Measurements from ENCODE around the gene SEMG2. TPM values are rescaled to one million over a fixed set of nuclear protein-coding genes. Genes with fewer than 3 reads are reported as not detected.

The SEMG2 gene
- total and polyA plus RNA-seq, 2 of the 13 experiments (the other 11 are each of a cell fraction or from before 2014, with no cell fraction given) = not detected

GRCh38 chr20:45179166-45179565, 42.0 kb upstream of the SEMG2 start:
- 0% methylated on average over 2 of the region's 2 CpGs for WGBS (ENCODE audit: low lambda C conversion rate)
- in situ Hi-C loops (cut with HindIII; ENCODE audit: extremely low pct_ligation_motif_present, low pct_unique_long_range_greater_than_20kb) (no loop called here), intact Hi-C loops (cut with micrococcal nuclease; ENCODE audit: unreplicated experiment) (no loop called here)
- peaks cover 0 to 23% of the 10 kb centered on the region in 2 experiments; a peak in 2 of 5 replicates for H3K27me3 ChIP-seq (ENCODE audit: control insufficient read depth in 1 of 2, insufficient read depth in 2 of 2, low read length in 2 of 2)
- no peak overlapping the region for H3K4me3 ChIP-seq (replicated peaks in 1 of 3; ENCODE audit: insufficient read depth in 1 of 3, low read depth in 2 of 3, low read length in 3 of 3)
- CTCF ChIA-PET (ENCODE audit: low intra/inter-chr PET ratio, low total read pairs) = no interaction called here
- ATAC-seq = no peak; the same call in 2 of the 3 replicates
- no peak for TF ChIP-seq CBX2 (IDR thresholded peaks at IDR 0.05; ENCODE audit: low read depth, low read length)
- TF ChIP-seq CBX2 (CRISPR knock-in tag; IDR thresholded peaks at IDR 0.05; ENCODE audit: low read depth) = no peak
- no peak for TF ChIP-seq ZBTB1 (CRISPR knock-in tag; IDR thresholded peaks at IDR 0.05; ENCODE audit: borderline replicate concordance)
- TF ChIP-seq, protein P1, sequence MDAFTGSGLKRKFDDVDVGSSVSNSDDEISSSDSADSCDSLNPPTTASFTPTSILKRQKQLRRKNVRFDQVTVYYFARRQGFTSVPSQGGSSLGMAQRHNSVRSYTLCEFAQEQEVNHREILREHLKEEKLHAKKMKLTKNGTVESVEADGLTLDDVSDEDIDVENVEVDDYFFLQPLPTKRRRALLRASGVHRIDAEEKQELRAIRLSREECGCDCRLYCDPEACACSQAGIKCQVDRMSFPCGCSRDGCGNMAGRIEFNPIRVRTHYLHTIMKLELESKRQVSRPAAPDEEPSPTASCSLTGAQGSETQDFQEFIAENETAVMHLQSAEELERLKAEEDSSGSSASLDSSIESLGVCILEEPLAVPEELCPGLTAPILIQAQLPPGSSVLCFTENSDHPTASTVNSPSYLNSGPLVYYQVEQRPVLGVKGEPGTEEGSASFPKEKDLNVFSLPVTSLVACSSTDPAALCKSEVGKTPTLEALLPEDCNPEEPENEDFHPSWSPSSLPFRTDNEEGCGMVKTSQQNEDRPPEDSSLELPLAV (CRISPR knock-in tag; conservative IDR thresholded peaks at IDR 0.05; ENCODE audit: low read depth) = no peak
- TF ChIP-seq NCOA1 (CRISPR knock-in tag; IDR thresholded peaks at IDR 0.05) = no peak
- TF ChIP-seq MZF1 (CRISPR knock-in tag; IDR thresholded peaks at IDR 0.05; ENCODE audit: borderline replicate concordance) = no peak
- TF ChIP-seq HDAC1 (CRISPR knock-in tag; IDR thresholded peaks at IDR 0.05) = no peak
- TF ChIP-seq CBFB (CRISPR knock-in tag; IDR thresholded peaks at IDR 0.05) = no peak
- TF ChIP-seq FLYWCH1 (CRISPR knock-in tag; IDR thresholded peaks at IDR 0.05) = no peak
- TF ChIP-seq ZNF138 (CRISPR knock-in tag; IDR thresholded peaks at IDR 0.05; ENCODE audit: low read depth) = no peak
- no peak for TF ChIP-seq NONO (IDR thresholded peaks at IDR 0.05)
- TF ChIP-seq NONO (CRISPR knock-in tag; conservative IDR thresholded peaks at IDR 0.05) = no peak
- no peak for TF ChIP-seq XRCC5 (optimal IDR thresholded peaks at IDR 0.05; ENCODE audit: low read length)
- H3K4me2 ChIP-seq (ENCODE audit: low read depth, low read length) = no peak overlapping the region
- H3K36me3 ChIP-seq (replicated peaks in 1 of 2; ENCODE audit: control insufficient read depth in 1 of 2, insufficient read depth in 2 of 2, low read length in 2 of 2) = no peaks in the 10 kb centered on the region
- POLR2A ChIA-PET = no interaction called here
- BruUV-seq (replicated peaks) = no TSS peak
- no peaks in the 10 kb centered on the region for H4K20me1 ChIP-seq (ENCODE audit: insufficient read depth, low read length)
- peaks cover 10% of the 10 kb centered on the region for H3K4me1 ChIP-seq (ENCODE audit: insufficient read depth, low read length)
- H3K79me2 ChIP-seq (ENCODE audit: insufficient read depth, low read length) = no peaks in the 10 kb centered on the region
- no peak for FAIRE-seq
- no peaks in the 10 kb centered on the region for H3K9me3 ChIP-seq (ENCODE audit: low read length)
- H2AFZ ChIP-seq (ENCODE audit: low read length) = no peak overlapping the region
- no peak overlapping the region for H3K9ac ChIP-seq (ENCODE audit: insufficient read depth, low read depth, low read length)
- H3K27ac ChIP-seq (ENCODE audit: extremely low read length, insufficient read depth, low read length) = no peak overlapping the region
- no peak for DNase-seq (ENCODE audit: low spot score)
